ENCODE data around the gene TCEA3. TPM values are rescaled to one million over a fixed set of nuclear protein-coding genes. Genes with fewer than 3 reads are reported as not detected.

TCEA3 gene
- total and polyA plus RNA-seq, 3 donors from 2014 or later: 10.8 to 14.7 (median 12.6) TPM

DNA sequence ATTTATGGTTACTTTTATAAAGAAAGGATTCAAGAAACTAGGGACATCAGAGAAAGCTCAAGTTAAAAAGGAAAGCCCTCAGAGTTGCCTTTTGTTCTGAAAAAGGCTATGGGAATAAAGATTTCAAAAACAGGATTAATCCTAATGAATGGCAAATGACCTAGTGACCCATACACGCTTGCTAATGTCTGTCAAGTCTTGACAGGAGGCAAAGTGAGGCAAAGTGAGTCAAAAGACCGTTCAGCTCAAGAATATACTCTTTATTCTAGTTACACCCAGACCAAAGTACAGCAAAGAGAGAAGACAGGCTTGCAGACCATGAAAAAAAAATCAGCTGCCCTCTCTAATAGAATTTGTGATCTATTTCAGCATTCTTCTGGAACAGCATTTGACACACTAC is 58.4 kb downstream of the TCEA3 start:
- intact Hi-C loops (cut with DNase I; ENCODE audit: low total_unique reads): no loop called here
- H3K36me3 ChIP-seq (ENCODE audit: low read depth, missing control alignments): no peaks in the 10 kb centered on the region
- H3K4me1 ChIP-seq: peaks cover 24% of the 10 kb centered on the region
- H3K27ac ChIP-seq: no peak overlapping the region
- TF ChIP-seq, protein P1, sequence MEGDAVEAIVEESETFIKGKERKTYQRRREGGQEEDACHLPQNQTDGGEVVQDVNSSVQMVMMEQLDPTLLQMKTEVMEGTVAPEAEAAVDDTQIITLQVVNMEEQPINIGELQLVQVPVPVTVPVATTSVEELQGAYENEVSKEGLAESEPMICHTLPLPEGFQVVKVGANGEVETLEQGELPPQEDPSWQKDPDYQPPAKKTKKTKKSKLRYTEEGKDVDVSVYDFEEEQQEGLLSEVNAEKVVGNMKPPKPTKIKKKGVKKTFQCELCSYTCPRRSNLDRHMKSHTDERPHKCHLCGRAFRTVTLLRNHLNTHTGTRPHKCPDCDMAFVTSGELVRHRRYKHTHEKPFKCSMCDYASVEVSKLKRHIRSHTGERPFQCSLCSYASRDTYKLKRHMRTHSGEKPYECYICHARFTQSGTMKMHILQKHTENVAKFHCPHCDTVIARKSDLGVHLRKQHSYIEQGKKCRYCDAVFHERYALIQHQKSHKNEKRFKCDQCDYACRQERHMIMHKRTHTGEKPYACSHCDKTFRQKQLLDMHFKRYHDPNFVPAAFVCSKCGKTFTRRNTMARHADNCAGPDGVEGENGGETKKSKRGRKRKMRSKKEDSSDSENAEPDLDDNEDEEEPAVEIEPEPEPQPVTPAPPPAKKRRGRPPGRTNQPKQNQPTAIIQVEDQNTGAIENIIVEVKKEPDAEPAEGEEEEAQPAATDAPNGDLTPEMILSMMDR (IDR thresholded peaks at IDR 0.05): no peak
- no peak for TF ChIP-seq POLR2A (IDR thresholded peaks at IDR 0.05)
- no peak overlapping the region for H3K4me3 ChIP-seq
- 74 to 79% methylated on average over 2 of the region's 2 CpGs for WGBS, 2 donors
- no peaks in the 10 kb centered on the region for H3K27me3 ChIP-seq
- H3K9me3 ChIP-seq: no peaks in the 10 kb centered on the region
- DNase-seq: no peak

DNA sequence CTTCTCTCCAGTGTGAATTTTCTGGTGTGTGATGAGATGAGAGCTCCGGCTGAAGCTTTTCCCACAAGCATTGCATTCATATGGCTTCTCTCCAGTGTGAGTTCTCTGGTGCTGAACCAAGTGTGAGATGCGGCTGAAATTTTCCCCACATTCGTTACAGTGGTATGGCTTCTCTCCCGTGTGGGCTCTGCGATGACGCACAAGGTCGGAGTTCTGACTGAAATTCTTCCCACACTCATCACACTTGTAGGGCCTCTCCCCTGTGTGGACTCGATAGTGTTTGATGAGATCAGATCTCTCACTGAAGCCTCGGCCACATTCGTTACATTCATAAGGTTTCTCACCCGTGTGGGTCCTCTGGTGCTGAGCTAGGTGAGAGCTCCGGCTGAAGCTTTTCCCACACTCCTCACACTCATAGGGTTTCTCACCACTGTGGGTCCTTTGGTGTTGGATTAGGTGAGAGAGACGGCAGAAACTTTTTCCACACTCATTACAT is 62.3 kb downstream of the TCEA3 start:
- TF ChIP-seq, protein P1 (IDR thresholded peaks at IDR 0.05): no peak
- no peak for TF ChIP-seq POLR2A (IDR thresholded peaks at IDR 0.05)
- peaks cover 13% of the 10 kb centered on the region for H3K4me1 ChIP-seq
- H3K9me3 ChIP-seq: no peaks in the 10 kb centered on the region
- no peak overlapping the region for H3K4me3 ChIP-seq
- H3K36me3 ChIP-seq (ENCODE audit: low read depth, missing control alignments): no peaks in the 10 kb centered on the region
- no peak overlapping the region for H3K27ac ChIP-seq
- 98 to 99% methylated on average over 13 of the region's 13 CpGs for WGBS, 2 donors
- DNase-seq: no peak
- H3K27me3 ChIP-seq: no peaks in the 10 kb centered on the region
- intact Hi-C loops (cut with DNase I; ENCODE audit: low total_unique reads): no loop called here

DNA sequence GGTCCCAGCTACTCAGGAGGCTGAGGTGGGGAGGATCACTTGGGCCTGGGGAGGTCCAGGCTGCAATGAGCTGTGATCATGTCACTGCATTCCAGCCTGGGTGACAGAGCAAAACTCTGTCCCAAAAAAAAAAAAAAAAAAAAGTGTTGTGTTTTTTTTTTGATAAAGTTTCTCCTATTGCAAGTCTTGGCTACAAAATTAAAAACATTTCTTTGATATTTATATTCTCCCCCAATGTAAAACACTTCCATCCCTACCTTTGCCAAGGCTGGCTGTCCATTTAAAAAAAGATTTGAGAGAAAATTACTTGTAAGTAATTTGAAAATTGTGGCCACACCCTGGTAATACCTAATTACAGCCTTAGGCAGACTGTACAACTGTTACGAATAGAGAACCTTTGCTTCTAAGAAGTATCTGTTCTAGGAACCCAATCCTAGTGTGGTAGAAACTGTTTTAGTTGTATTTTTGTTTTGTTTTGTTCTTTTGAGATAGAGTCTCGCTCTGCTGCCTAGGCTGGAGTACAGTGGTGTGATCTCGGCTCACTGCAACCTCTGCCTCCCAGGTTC is 66.2 kb downstream of the TCEA3 start:
- no peaks in the 10 kb centered on the region for H3K27me3 ChIP-seq
- DNase-seq: no peak
- no peak overlapping the region for H3K4me3 ChIP-seq
- peaks cover 10% of the 10 kb centered on the region for H3K4me1 ChIP-seq
- intact Hi-C loops (cut with DNase I; ENCODE audit: low total_unique reads): no loop called here
- H3K36me3 ChIP-seq (ENCODE audit: low read depth, missing control alignments): no peaks in the 10 kb centered on the region
- WGBS, 2 donors: 83 to 88% methylated on average over 3 of the region's 3 CpGs
- H3K27ac ChIP-seq: no peak overlapping the region
- no peaks in the 10 kb centered on the region for H3K9me3 ChIP-seq
- no peak for TF ChIP-seq POLR2A (IDR thresholded peaks at IDR 0.05)
- TF ChIP-seq, protein P1 (IDR thresholded peaks at IDR 0.05): no peak

DNA sequence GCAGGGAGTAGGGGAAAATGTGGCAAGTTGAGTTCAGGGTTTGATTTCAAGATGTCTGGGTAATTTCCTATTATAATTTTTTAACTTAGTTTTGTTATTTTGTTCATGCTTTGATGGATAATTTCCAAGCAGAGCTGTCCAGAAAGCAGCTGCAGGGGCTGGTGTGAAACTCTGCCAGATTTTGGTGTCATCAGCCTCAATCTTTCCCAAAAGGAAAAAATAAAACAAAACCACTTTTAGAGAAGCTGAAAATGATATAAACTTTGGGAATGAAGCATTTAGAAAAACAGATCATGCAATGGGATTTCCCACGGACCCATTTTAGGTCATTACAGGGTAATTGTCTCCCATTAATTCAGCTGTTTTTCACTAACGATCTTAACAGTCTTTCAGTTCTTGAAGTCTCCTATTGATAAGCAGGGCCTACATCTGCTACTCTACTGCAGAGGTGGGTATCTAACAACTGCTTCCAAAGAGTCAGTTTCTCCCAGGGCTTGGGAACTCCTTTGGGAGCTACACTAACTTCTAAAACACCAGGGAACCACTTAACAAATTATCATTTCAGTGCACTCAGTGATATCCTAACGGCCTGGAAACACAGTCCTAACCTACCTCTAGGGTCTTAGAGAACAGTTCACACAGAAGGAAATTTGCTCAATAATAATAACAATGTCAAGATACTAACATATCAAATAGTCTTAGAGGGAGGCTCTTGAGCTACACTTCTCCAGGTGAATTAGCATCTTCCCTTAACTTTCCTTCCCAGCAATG is 67.2 kb downstream of the TCEA3 start:
- no peak for DNase-seq
- intact Hi-C loops (cut with DNase I; ENCODE audit: low total_unique reads): no loop called here
- TF ChIP-seq, protein P1 (IDR thresholded peaks at IDR 0.05): no peak
- TF ChIP-seq POLR2A (IDR thresholded peaks at IDR 0.05): no peak

More for the DNA sequence above, 67.2 kb downstream of the TCEA3 start:
- Histone ChIP-seq H3K4me3 (no peak overlapping the region), H3K27ac (no peak overlapping the region), H3K36me3 (ENCODE audit: low read depth, missing control alignments) (no peaks in the 10 kb centered on the region), H3K4me1 (peaks cover 10% of the 10 kb centered on the region), H3K27me3 (no peaks in the 10 kb centered on the region), H3K9me3 (no peaks in the 10 kb centered on the region)
- WGBS, 2 donors: 27 to 31% methylated on average over 3 of the region's 3 CpGs

Measured in testis (tissue), 3 donors.